ENCODE data around the gene GLYR1. TPM values are rescaled to one million over a fixed set of nuclear protein-coding genes. Genes with fewer than 3 reads are reported as not detected.

GLYR1 gene
- total and polyA plus RNA-seq, 2 donors (not counting 1 experiment from before 2014, with no cell fraction given) = 34.0 to 137 TPM

GRCh38 chr16:4787068-4787467, 60.0 kb downstream of the GLYR1 start:
- CTCF ChIA-PET = interaction anchor here (0.6 kb wide), 2 partner anchors 248 to 497 kb away, joined by 3 read pairs; no protein-coding TSS in a partner anchor

More at GRCh38 chr16:4787068-4787467, 60.0 kb downstream of the GLYR1 start:
- POLR2A ChIA-PET = no interaction called here
- Histone ChIP-seq H3K9ac (ENCODE audit: low read length) (no peak overlapping the region), H3K4me1 (ENCODE audit: control insufficient read depth in 2 of 2, insufficient read depth in 2 of 2, low read length in 2 of 2) (no peaks in the 10 kb centered on the region), H3K27ac (ENCODE audit: low read length in 2 of 2) (no peak overlapping the region), H3K79me2 (ENCODE audit: control insufficient read depth, insufficient read depth, low read length) (no peaks in the 10 kb centered on the region), H3K9me3 (ENCODE audit: control extremely low read depth in 1 of 3, control insufficient read depth in 2 of 3, insufficient read depth in 1 of 3, low read length in 2 of 3) (no peaks in the 10 kb centered on the region), H3K4me3 (ENCODE audit: control extremely low read depth in 1 of 5, extremely low read depth in 1 of 5, insufficient read depth in 1 of 5, low read depth in 2 of 5, low read length in 4 of 5) (no peak overlapping the region), H4K20me1 (ENCODE audit: control insufficient read depth, insufficient read depth, low read length, poor library complexity, severe bottlenecking) (no peaks in the 10 kb centered on the region), H3K4me2 (replicated peaks; ENCODE audit: low read depth, low read length, poor library complexity, severe bottlenecking) (no peak overlapping the region), H2AFZ (ENCODE audit: insufficient read depth, low read depth, low read length, poor library complexity, severe bottlenecking) (no peak overlapping the region), H3K36me3 (replicated peaks in 1 of 2; ENCODE audit: control extremely low read depth in 1 of 2, control insufficient read depth in 1 of 2, extremely low read depth in 1 of 2, insufficient read depth in 2 of 2, low read length in 1 of 2) (no peaks in the 10 kb centered on the region), H3K27me3 (replicated peaks in 1 of 4; ENCODE audit: control extremely low read depth in 1 of 4, control insufficient read depth in 3 of 4, insufficient read depth in 4 of 4, low read length in 3 of 4) (peaks cover 0 to 6% (median 0%) of the 10 kb centered on the region in 4 experiments)
- DNase-seq (no peak), ATAC-seq (ENCODE audit: low read depth) (no peak)
- Mint-ChIP-seq H3K27ac (no peak overlapping the region), H3K27me3 (no peaks in the 10 kb centered on the region), H3K9me3 (ENCODE audit: insufficient read depth) (no peaks in the 10 kb centered on the region), H3K4me3 (no peak overlapping the region), H3K4me1 (peaks cover 1% of the 10 kb centered on the region)
- intact Hi-C loops (cut with micrococcal nuclease) = no loop called here
- TF ChIP-seq EZH2 (IDR thresholded peaks at IDR 0.05; ENCODE audit: borderline replicate concordance, insufficient read depth, low read depth, low read length, poor library complexity, severe bottlenecking) (no peak), CTCF (IDR thresholded peaks at IDR 0.05) (no peak)
- 100% methylated on average over 7 of the region's 8 CpGs for WGBS (ENCODE audit: insufficient coverage)

Data from B cell (primary cell).